Right lobe of liver (tissue), 4 donors: ENCODE data around the gene MACROD2.

Experiments
- POLR2A ChIP-seq: fragments of 450-650 bp; IDR thresholded peaks from one replicate; pipeline ENCODE4 v1.6.1; 2017; ENCODE audit warnings: antibody characterized with exemption, mild to moderate bottlenecking
- TF ChIP-seq, protein P1 (sequence below), 4 donors: fragments of 200-600 bp in 3 of 4; fragments of 450-650 bp in 1 of 4; IDR thresholded peaks; one replicate each; pipeline versions ENCODE4 v1.5.1 to v1.8.0; 2016 to 2022; ENCODE audit warnings: antibody characterized with exemption in 4 of 4, mild to moderate bottlenecking in 2 of 4
- donor health status: DM: no; HTN: no; CAD: no.
- donor health status: DM: no; HTN: no; CAD: no.
- donor health status: DM: no; HTN: yes; CAD: no.

- TF ChIP-seq, protein P1, sequence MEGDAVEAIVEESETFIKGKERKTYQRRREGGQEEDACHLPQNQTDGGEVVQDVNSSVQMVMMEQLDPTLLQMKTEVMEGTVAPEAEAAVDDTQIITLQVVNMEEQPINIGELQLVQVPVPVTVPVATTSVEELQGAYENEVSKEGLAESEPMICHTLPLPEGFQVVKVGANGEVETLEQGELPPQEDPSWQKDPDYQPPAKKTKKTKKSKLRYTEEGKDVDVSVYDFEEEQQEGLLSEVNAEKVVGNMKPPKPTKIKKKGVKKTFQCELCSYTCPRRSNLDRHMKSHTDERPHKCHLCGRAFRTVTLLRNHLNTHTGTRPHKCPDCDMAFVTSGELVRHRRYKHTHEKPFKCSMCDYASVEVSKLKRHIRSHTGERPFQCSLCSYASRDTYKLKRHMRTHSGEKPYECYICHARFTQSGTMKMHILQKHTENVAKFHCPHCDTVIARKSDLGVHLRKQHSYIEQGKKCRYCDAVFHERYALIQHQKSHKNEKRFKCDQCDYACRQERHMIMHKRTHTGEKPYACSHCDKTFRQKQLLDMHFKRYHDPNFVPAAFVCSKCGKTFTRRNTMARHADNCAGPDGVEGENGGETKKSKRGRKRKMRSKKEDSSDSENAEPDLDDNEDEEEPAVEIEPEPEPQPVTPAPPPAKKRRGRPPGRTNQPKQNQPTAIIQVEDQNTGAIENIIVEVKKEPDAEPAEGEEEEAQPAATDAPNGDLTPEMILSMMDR (IDR thresholded peaks at IDR 0.05), result no peak
- TF ChIP-seq POLR2A, result no peak
These were observed 1704.9 kb downstream of the MACROD2 start for GRCh38 chr20:15700147-15700765.
